ENCODE data around the gene TMIE.
"Not testable (repeated sequence)": the region's sequence is repeated elsewhere in the genome, so short reads cannot be mapped to it uniquely, and the experiment has no call there.

Gene TMIE

DNA sequence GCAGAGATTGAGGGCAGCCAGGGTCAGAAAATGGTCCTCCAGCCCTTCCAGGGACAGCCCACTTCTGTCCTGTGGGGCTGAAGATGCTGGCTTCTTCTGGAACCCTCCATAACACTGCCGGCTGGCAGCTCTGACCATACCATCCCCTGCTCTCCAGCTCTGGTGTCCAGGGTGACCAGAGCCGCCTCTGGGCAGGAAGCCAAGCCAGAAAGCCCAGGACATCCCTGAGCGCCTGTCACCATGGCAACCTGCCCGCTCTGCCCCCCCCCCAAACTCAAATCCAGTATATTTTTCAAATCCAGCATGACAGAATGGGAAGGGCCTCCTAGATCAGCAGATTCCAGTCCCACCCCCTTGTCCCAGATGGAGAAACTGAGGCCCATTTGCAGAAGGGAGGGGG is 420 bp upstream of the TMIE start:
- Histone ChIP-seq H3K27ac (ENCODE audit: low read depth, low read length) (no peak overlapping the region), H3K9me3 (ENCODE audit: control insufficient read depth in 1 of 2, low read length in 2 of 2) (no peaks in the 10 kb centered on the region), H3K4me3 (ENCODE audit: low read depth in 1 of 2, low read length in 2 of 2) (no peak overlapping the region), H3K27me3 (ENCODE audit: control insufficient read depth in 1 of 2, insufficient read depth in 2 of 2, low read length in 2 of 2) (peaks cover 15 to 21% of the 10 kb centered on the region in 2 donors), H3K9ac (ENCODE audit: low read depth in 1 of 2, low read length in 2 of 2) (no peak overlapping the region), H3K4me1 (ENCODE audit: control insufficient read depth in 1 of 2, insufficient read depth in 2 of 2, low read length in 2 of 2) (peaks cover 8 to 25% of the 10 kb centered on the region in 2 donors), H3K36me3 (ENCODE audit: control insufficient read depth in 1 of 2, insufficient read depth in 2 of 2, low read length in 2 of 2) (no peaks in the 10 kb centered on the region)

DNA sequence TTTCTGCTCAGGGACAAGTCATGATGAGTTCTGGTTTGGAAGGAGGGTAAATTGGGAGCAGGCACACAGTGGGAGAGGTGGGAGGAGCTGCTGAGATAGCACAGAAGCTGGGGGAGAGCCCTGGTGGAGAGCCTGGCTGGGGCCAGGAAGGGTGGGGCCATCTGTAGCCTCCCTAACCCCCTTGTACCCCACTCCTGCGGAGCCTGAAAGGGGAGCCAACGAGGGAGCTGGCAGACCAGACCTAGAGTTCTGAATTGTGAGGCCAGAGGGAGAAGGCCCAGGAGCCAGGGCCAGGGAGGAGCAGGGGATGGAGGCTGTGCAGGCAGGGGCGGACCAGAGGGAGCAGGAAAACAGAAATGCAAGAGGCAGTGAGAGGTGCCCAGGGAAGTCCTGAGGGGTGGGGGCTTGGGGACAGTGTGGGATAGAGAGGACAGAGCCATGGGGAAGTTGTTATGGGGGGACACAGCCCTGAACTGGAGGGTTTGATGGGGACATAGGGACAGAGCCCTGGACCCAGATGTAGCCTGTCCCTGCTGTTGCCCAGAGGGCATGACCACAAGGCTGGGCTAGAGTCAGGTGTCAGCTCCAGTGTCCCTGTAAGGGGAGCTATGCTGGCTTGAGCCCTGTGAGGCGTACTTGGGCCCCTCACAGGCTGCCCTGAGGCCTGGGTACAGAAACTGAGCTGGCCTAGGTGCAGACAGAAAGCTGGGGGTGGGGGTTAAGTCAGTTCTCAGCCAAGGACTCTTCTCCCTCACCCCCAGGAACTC is 1.2 kb downstream of the TMIE start:
- H3K27ac ChIP-seq (ENCODE audit: low read depth, low read length) = no peak overlapping the region

DNA sequence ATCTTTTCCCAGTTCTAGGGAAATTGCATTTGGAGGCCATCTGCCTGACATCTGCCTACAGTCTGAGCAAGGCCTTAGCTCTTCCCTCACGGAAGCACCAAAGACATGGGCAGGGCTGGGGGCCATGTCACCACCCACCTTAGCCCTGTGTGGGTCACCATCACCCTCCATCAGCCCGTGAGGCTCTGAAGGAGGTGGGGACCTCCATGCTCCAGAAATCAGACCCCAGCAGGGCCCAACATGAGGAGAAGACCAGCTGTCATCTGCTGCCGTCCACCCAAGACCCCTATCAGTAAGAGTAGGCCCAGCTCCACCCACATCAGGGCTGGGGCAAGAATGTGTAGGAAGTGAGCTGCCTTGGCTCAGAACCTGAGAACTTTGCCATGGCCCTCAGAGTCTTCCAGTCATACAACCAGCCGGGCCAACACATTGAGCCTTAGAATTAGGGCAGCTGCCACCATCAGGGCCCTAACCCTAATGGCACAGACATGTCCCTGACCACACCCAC is 1.9 kb downstream of the TMIE start:
- Histone ChIP-seq H3K27me3 (ENCODE audit: control insufficient read depth in 1 of 2, insufficient read depth in 2 of 2, low read length in 2 of 2) (peaks cover 15 to 21% of the 10 kb centered on the region in 2 donors), H3K4me3 (ENCODE audit: low read depth in 1 of 2, low read length in 2 of 2) (no peak overlapping the region), H3K9ac (ENCODE audit: low read depth in 1 of 2, low read length in 2 of 2) (no peak overlapping the region), H3K4me1 (ENCODE audit: control insufficient read depth in 1 of 2, insufficient read depth in 2 of 2, low read length in 2 of 2) (peaks cover 0 to 13% of the 10 kb centered on the region in 2 donors), H3K36me3 (ENCODE audit: control insufficient read depth in 1 of 2, insufficient read depth in 2 of 2, low read length in 2 of 2) (no peaks in the 10 kb centered on the region), H3K27ac (ENCODE audit: low read depth, low read length) (no peak overlapping the region), H3K9me3 (ENCODE audit: control insufficient read depth in 1 of 2, low read length in 2 of 2) (no peaks in the 10 kb centered on the region)

More for the DNA sequence above, 1.2 kb downstream of the TMIE start:
- H3K27me3 ChIP-seq (ENCODE audit: control insufficient read depth in 1 of 2, insufficient read depth in 2 of 2, low read length in 2 of 2) = peaks cover 15 to 21% of the 10 kb centered on the region in 2 donors
- no peak overlapping the region for H3K9ac ChIP-seq (ENCODE audit: low read depth in 1 of 2, low read length in 2 of 2)
- peaks cover 0 to 13% of the 10 kb centered on the region in 2 donors for H3K4me1 ChIP-seq (ENCODE audit: control insufficient read depth in 1 of 2, insufficient read depth in 2 of 2, low read length in 2 of 2)
- H3K4me3 ChIP-seq (ENCODE audit: low read depth in 1 of 2, low read length in 2 of 2) = no peak overlapping the region
- H3K9me3 ChIP-seq (ENCODE audit: control insufficient read depth in 1 of 2, low read length in 2 of 2) = no peaks in the 10 kb centered on the region
- H3K36me3 ChIP-seq (ENCODE audit: control insufficient read depth in 1 of 2, insufficient read depth in 2 of 2, low read length in 2 of 2) = no peaks in the 10 kb centered on the region

DNA sequence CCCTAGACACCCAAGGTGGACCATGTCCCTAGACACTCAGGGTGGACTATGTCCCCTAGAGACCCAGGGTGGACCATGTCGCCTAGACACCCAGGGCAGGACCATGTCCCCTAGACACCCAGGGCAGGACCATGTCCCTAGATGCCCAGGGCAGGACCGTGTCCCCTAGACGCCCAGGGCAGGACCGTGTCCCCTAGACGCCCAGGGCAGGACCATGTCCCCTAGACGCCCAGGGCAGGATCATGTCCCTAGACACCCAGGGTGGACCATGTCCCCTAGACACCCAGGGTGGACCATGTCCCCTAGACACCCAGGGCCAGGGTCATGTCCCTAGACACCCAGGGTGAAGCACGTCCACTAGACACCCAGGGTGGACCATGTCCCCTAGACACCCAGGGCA is 3.2 kb downstream of the TMIE start:
- not testable (repeated sequence) for H3K36me3 ChIP-seq (ENCODE audit: control insufficient read depth in 1 of 2, insufficient read depth in 2 of 2, low read length in 2 of 2); H3K9me3 ChIP-seq (ENCODE audit: control insufficient read depth in 1 of 2, low read length in 2 of 2); H3K27ac ChIP-seq (ENCODE audit: low read depth, low read length); H3K4me3 ChIP-seq (ENCODE audit: low read depth in 1 of 2, low read length in 2 of 2); H3K9ac ChIP-seq (ENCODE audit: low read depth in 1 of 2, low read length in 2 of 2)
- H3K4me1 ChIP-seq (ENCODE audit: control insufficient read depth in 1 of 2, insufficient read depth in 2 of 2, low read length in 2 of 2) = peaks cover 0 to 13% of the 10 kb centered on the region in 2 donors
- H3K27me3 ChIP-seq (ENCODE audit: control insufficient read depth in 1 of 2, insufficient read depth in 2 of 2, low read length in 2 of 2) = peaks cover 15 to 21% of the 10 kb centered on the region in 2 donors

DNA sequence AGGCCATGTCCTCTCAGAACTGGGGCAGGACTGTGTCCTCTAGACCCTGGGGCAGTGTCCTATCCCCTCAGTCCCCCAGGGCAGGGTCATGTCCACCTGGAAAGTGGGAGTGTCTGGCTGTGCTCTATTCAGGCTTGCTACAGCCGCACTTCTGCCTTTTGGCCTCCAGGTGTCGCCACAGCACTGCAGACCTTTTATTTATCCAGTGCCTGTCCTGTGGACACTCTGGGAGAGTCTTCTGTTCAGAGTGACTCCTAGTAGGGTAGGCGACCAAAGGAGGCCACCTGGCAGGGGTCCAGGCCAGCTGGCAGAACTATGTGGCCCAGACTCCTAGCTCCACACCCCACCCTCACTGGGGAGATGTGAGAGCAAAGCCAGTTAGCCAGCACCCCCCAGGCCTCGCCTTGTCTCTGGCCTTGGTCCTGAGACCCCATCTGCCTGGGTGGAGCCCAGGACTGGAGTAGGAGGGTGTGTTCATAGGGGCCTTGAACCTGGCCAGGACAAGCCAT is 3.9 kb downstream of the TMIE start:
- Histone ChIP-seq H3K27ac (ENCODE audit: low read depth, low read length) (no peak overlapping the region), H3K36me3 (ENCODE audit: control insufficient read depth in 1 of 2, insufficient read depth in 2 of 2, low read length in 2 of 2) (no peaks in the 10 kb centered on the region), H3K9ac (ENCODE audit: low read depth in 1 of 2, low read length in 2 of 2) (no peak overlapping the region), H3K9me3 (ENCODE audit: control insufficient read depth in 1 of 2, low read length in 2 of 2) (no peaks in the 10 kb centered on the region), H3K4me1 (ENCODE audit: control insufficient read depth in 1 of 2, insufficient read depth in 2 of 2, low read length in 2 of 2) (peaks cover 0 to 7% of the 10 kb centered on the region in 2 donors), H3K27me3 (ENCODE audit: control insufficient read depth in 1 of 2, insufficient read depth in 2 of 2, low read length in 2 of 2) (peaks cover 15 to 21% of the 10 kb centered on the region in 2 donors), H3K4me3 (ENCODE audit: low read depth in 1 of 2, low read length in 2 of 2) (no peak overlapping the region)

DNA sequence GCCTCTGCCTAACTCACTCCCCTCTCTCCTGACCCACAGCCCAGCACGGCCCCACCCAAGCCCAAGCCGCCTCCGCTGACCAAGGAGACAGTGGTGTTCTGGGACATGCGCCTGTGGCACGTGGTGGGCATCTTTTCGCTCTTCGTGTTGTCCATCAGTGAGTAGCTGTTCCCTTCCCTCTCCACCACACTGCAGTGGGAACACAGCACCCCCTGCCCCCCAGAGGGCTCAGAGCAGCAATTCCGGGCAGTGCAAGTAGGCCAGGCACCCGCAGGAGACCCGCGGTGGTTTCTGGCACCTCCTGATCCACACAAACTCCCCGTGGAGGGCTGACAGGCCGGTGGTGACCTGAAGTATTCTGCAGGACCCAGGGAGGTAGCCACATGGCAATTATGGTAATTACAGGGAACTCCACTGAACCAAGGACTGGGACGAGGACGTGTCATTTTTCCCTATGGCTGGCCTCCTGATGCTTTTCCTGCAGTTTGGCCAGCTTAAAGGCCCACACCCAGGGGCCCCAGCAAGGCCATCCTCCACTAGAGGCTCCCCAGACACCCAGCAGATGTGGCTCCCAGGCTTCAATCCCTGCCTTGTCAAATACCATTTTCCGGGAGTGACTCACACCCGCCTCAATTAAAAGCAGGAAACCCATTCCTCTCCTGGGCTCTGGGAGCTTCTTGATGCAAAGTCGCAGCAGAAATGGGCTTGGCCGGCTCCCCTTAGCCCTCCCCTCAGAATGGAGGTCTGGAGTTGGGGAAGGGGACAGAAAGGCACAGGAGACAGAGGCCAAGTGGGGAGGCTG is 4.8 kb downstream of the TMIE start:
- Histone ChIP-seq H3K4me1 (ENCODE audit: control insufficient read depth in 1 of 2, insufficient read depth in 2 of 2, low read length in 2 of 2) (no peaks in the 10 kb centered on the region), H3K9me3 (ENCODE audit: control insufficient read depth in 1 of 2, low read length in 2 of 2) (no peaks in the 10 kb centered on the region), H3K27me3 (ENCODE audit: control insufficient read depth in 1 of 2, insufficient read depth in 2 of 2, low read length in 2 of 2) (peaks cover 10 to 18% of the 10 kb centered on the region in 2 donors), H3K4me3 (ENCODE audit: low read depth in 1 of 2, low read length in 2 of 2) (no peak overlapping the region), H3K36me3 (ENCODE audit: control insufficient read depth in 1 of 2, insufficient read depth in 2 of 2, low read length in 2 of 2) (no peaks in the 10 kb centered on the region), H3K27ac (ENCODE audit: low read depth, low read length) (no peak overlapping the region), H3K9ac (ENCODE audit: low read depth in 1 of 2, low read length in 2 of 2) (no peak overlapping the region)

DNA sequence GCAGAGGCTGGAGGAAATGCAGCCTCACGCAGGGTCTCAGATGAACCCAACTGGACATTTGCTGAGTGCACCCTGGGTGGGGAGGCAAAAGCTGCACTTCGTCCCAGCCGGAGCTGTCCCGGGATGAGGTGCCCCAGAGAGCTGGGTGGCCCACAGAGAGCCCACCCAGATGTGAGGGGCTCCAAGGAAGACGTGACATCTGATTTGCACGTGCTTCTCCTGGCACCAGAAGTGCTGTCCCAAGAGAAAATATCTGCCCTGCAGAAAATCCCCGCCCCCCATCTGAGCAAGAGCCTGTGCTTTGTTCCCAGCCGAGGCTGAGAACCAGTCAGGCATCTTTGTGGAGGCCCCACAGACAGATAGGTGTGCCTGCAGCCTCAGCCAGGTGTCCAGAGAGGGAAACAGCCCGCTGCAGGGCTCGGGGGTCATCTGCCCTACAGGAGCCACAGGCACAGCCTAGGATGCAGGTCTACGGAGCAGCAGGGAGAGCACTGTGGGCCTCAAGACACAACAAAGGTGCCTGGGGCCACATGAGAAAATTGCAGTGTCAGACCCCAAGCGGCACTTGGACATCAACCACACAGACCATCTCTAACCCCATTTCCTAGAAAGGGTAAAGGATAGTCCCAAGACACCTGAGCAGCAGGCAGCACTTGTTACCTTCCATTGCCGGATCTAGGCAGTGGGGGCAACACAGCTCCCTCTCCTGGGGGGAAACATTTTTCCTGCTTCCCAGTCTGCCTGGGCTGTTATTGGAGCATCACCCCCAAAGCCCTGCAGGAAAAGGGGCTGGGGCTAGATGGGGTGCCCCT is 5.8 kb downstream of the TMIE start:
- Histone ChIP-seq H3K36me3 (ENCODE audit: control insufficient read depth in 1 of 2, insufficient read depth in 2 of 2, low read length in 2 of 2) (no peaks in the 10 kb centered on the region), H3K4me1 (ENCODE audit: control insufficient read depth in 1 of 2, insufficient read depth in 2 of 2, low read length in 2 of 2) (no peaks in the 10 kb centered on the region), H3K4me3 (ENCODE audit: low read depth in 1 of 2, low read length in 2 of 2) (no peak overlapping the region), H3K9ac (ENCODE audit: low read depth in 1 of 2, low read length in 2 of 2) (no peak overlapping the region), H3K27me3 (ENCODE audit: control insufficient read depth in 1 of 2, insufficient read depth in 2 of 2, low read length in 2 of 2) (peaks cover 4 to 11% of the 10 kb centered on the region in 2 donors), H3K27ac (ENCODE audit: low read depth, low read length) (no peak overlapping the region), H3K9me3 (ENCODE audit: control insufficient read depth in 1 of 2, low read length in 2 of 2) (no peaks in the 10 kb centered on the region)

DNA sequence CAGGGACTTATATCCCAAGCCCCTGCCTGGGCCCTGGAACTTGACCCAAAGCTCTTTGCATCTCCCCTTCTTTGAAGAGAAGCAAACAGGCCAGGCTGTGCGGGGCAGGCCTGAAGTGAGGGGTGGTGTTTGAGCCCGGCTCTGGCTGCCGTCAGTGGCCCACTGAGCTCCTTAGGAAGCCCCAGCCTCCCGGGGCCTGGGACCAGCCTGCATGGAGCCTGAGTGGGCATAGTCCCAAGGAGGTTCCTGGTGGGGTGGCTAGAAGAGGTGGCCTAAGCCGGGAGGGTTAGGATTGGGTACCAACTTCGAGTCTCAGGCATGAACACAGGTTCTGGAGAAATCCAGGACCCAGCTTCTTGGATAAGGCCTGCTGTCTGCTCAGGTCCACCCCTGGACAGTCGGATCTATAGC is 6.4 kb downstream of the TMIE start:
- H3K27ac ChIP-seq (ENCODE audit: low read depth, low read length) = no peak overlapping the region
- no peaks in the 10 kb centered on the region for H3K9me3 ChIP-seq (ENCODE audit: control insufficient read depth in 1 of 2, low read length in 2 of 2)
- no peaks in the 10 kb centered on the region for H3K36me3 ChIP-seq (ENCODE audit: control insufficient read depth in 1 of 2, insufficient read depth in 2 of 2, low read length in 2 of 2)
- no peaks in the 10 kb centered on the region for H3K4me1 ChIP-seq (ENCODE audit: control insufficient read depth in 1 of 2, insufficient read depth in 2 of 2, low read length in 2 of 2)
- H3K27me3 ChIP-seq (ENCODE audit: control insufficient read depth in 1 of 2, insufficient read depth in 2 of 2, low read length in 2 of 2) = peaks cover 0 to 5% of the 10 kb centered on the region in 2 donors
- no peak overlapping the region for H3K9ac ChIP-seq (ENCODE audit: low read depth in 1 of 2, low read length in 2 of 2)
- H3K4me3 ChIP-seq (ENCODE audit: low read depth in 1 of 2, low read length in 2 of 2) = no peak overlapping the region

DNA sequence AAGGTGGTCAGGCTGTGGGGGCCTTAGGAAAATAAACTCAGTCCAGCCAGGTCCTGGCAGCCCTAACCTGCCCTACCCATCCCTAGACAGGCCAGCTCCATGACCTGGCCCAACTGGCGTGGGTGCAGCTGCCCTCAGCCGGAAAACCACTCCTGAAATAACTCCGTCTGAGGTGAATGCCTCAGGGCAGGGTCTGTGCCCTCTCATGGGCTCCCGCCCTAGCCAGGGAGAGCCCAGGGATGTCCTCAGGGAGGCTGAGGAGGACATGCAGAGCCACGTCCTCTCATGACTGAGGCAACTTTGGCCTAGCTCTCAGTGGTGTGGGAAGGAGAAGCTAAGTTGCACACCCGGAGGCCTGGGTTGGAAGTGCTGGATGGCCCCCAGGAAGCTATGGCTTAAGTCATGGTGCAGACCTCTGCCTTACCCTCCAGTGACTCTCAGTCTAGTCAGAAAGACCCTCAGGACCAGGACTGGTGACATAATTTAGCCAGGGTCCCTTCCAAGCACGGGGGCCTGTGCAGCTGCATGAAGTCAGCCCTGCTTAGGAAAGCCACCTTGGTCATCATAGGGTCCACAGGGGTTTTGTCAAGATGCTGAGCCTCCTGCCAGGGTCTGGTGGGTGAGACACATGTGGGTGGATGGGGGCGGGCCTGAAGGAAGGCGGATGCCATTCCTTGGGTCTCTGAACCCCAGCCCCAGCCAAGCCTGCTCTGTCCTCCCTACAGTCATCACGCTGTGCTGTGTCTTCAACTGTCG is 7.4 kb downstream of the TMIE start:
- H3K27me3 ChIP-seq (ENCODE audit: control insufficient read depth in 1 of 2, insufficient read depth in 2 of 2, low read length in 2 of 2) = no peaks in the 10 kb centered on the region
- no peak overlapping the region for H3K9ac ChIP-seq (ENCODE audit: low read depth in 1 of 2, low read length in 2 of 2)
- no peak overlapping the region for H3K27ac ChIP-seq (ENCODE audit: low read depth, low read length)
- H3K9me3 ChIP-seq (ENCODE audit: control insufficient read depth in 1 of 2, low read length in 2 of 2) = no peaks in the 10 kb centered on the region
- H3K4me3 ChIP-seq (ENCODE audit: low read depth in 1 of 2, low read length in 2 of 2) = no peak overlapping the region
- H3K4me1 ChIP-seq (ENCODE audit: control insufficient read depth in 1 of 2, insufficient read depth in 2 of 2, low read length in 2 of 2) = no peaks in the 10 kb centered on the region
- H3K36me3 ChIP-seq (ENCODE audit: control insufficient read depth in 1 of 2, insufficient read depth in 2 of 2, low read length in 2 of 2) = no peaks in the 10 kb centered on the region

Data from duodenal mucosa (tissue), 2 donors.